A673 (cell line): ENCODE results near the gene MYRF.

Experiments used
- CTCF ChIP-seq: fragments of 300-800, 200-600 bp; sonication (generic); conservative IDR thresholded peaks from 2 replicates; pipeline ENCODE4 v1.5.1; 2017; ENCODE audit warnings: low read depth, mild to moderate bottlenecking, antibody characterized with exemption, low read length, moderate library complexity, mixed read lengths
- EZH2 ChIP-seq: fragments of 200-600 bp; sonication (generic); IDR thresholded peaks from 2 replicates; pipeline ENCODE4 v1.6.1; 2017; ENCODE audit warnings: borderline replicate concordance, low read depth, mild to moderate bottlenecking, mixed read lengths, antibody characterized with exemption, low read length; ENCODE audit not compliant: poor library complexity, severe bottlenecking

GRCh38 chr11:61744181-61744580 is 8.3 kb upstream of the MYRF start:
- TF ChIP-seq CTCF (no peak), EZH2 (no peak)
